ENCODE results near the gene GASK1A.

DNA sequence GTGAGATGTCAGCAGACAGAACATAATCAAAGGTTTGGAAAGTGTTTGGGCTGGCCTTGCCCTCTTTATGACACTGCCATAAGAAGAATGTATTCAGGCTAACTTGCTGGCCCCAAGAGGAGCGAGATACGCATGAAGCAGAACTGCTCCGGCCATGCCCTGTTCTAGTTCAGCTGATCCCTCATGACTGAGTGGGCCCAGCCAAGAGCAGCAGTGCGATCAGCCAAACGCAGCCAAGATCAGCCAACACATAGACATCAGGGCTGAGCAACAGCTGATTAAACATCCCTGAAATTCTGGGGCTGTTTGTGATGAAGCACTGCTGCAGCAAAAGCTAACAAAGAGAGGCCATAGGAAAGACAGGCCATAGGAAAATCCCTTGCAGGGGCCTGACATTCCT lies 102.7 kb downstream of the GASK1A start:
- TF ChIP-seq CTCF (conservative IDR thresholded peaks at IDR 0.05; ENCODE audit: low read depth, low read length) (no peak), EZH2 (IDR thresholded peaks at IDR 0.05; ENCODE audit: borderline replicate concordance, low read depth, low read length, poor library complexity, severe bottlenecking) (no peak)

All from A673 (cell line).